Measurements from ENCODE around the gene SKI. TPM values are rescaled to one million over a fixed set of nuclear protein-coding genes. Genes with fewer than 3 reads are reported as not detected.

The SKI gene
- total and polyA plus RNA-seq, 4 donors = 17.1 to 90.7 (median 40.7) TPM

GRCh38 chr1:2273401-2274090 is 45.4 kb downstream of the SKI start:
- DNase-seq (no peak), ATAC-seq (ENCODE audit: insufficient read depth, low FRiP score) (no peak)
- Histone ChIP-seq H3K4me3 (no peak overlapping the region), H3K9me3 (ENCODE audit: control insufficient read depth in 4 of 4, insufficient read depth in 3 of 4, low read length in 3 of 4) (no peaks in the 10 kb centered on the region), H3K27me3 (ENCODE audit: control insufficient read depth in 3 of 3, insufficient read depth in 3 of 3, low read length in 2 of 3) (no peaks in the 10 kb centered on the region), H3K36me3 (ENCODE audit: control insufficient read depth in 4 of 4, insufficient read depth in 4 of 4, low read length in 4 of 4) (peaks cover 0 to 6% (median 2%) of the 10 kb centered on the region in 4 donors), H3K4me1 (ENCODE audit: control insufficient read depth in 5 of 5, insufficient read depth in 5 of 5, low read length in 5 of 5) (peaks cover 30 to 87% (median 83%) of the 10 kb centered on the region in 5 donors), H3K27ac (ENCODE audit: low read depth in 1 of 2, low read length in 1 of 2) (peak overlapping the region in 1 of 2 donors; percentile 20), H3K9ac (ENCODE audit: insufficient read depth in 1 of 2, low read length in 2 of 2) (no peak overlapping the region)
- 84 to 90% methylated on average over 27 to 29 of the region's 29 CpGs for WGBS, 2 donors
- TF ChIP-seq CTCF (IDR thresholded peaks at IDR 0.05; ENCODE audit: control extremely low read depth, extremely low read depth) = no peak

- Histone ChIP-seq H3K27me3 (ENCODE audit: control insufficient read depth in 3 of 3, insufficient read depth in 3 of 3, low read length in 2 of 3) (no peaks in the 10 kb centered on the region), H3K27ac (ENCODE audit: low read depth in 1 of 2, low read length in 1 of 2) (peak overlapping the region in 1 of 2 donors; percentile 65), H3K4me3 (no peak overlapping the region), H3K4me1 (ENCODE audit: control insufficient read depth in 5 of 5, insufficient read depth in 5 of 5, low read length in 5 of 5) (peaks cover 37 to 93% (median 88%) of the 10 kb centered on the region in 5 donors), H3K36me3 (ENCODE audit: control insufficient read depth in 4 of 4, insufficient read depth in 4 of 4, low read length in 4 of 4) (peaks cover 0 to 6% (median 2%) of the 10 kb centered on the region in 4 donors), H3K9me3 (ENCODE audit: control insufficient read depth in 4 of 4, insufficient read depth in 3 of 4, low read length in 3 of 4) (no peaks in the 10 kb centered on the region), H3K9ac (ENCODE audit: insufficient read depth in 1 of 2, low read length in 2 of 2) (no peak overlapping the region)
- TF ChIP-seq CTCF (IDR thresholded peaks at IDR 0.05; ENCODE audit: control extremely low read depth, extremely low read depth) = no peak
- WGBS, 2 donors = 66 to 80% methylated on average over 24 of the region's 24 CpGs
- peak; percentile 52 to 69 (median 62) for DNase-seq
- no peak for ATAC-seq (ENCODE audit: insufficient read depth, low FRiP score)
These were observed 46.3 kb downstream of the SKI start for GRCh38 chr1:2274231-2274928.

GRCh38 chr1:2274929-2275475 is 46.9 kb downstream of the SKI start:
- Histone ChIP-seq H3K9ac (ENCODE audit: insufficient read depth in 1 of 2, low read length in 2 of 2) (no peak overlapping the region), H3K9me3 (ENCODE audit: control insufficient read depth in 4 of 4, insufficient read depth in 3 of 4, low read length in 3 of 4) (no peaks in the 10 kb centered on the region), H3K27me3 (ENCODE audit: control insufficient read depth in 3 of 3, insufficient read depth in 3 of 3, low read length in 2 of 3) (no peaks in the 10 kb centered on the region), H3K4me3 (no peak overlapping the region), H3K27ac (ENCODE audit: low read depth in 1 of 2, low read length in 1 of 2) (peak overlapping the region in 1 of 2 donors; percentile 65), H3K4me1 (ENCODE audit: control insufficient read depth in 5 of 5, insufficient read depth in 5 of 5, low read length in 5 of 5) (peaks cover 40 to 97% (median 90%) of the 10 kb centered on the region in 5 donors), H3K36me3 (ENCODE audit: control insufficient read depth in 4 of 4, insufficient read depth in 4 of 4, low read length in 4 of 4) (peaks cover 0 to 6% (median 2%) of the 10 kb centered on the region in 4 donors)
- 54 to 69% methylated on average over 21 of the region's 21 CpGs for WGBS, 2 donors
- TF ChIP-seq CTCF (IDR thresholded peaks at IDR 0.05; ENCODE audit: control extremely low read depth, extremely low read depth) = no peak
- no peak for DNase-seq
- ATAC-seq (ENCODE audit: insufficient read depth, low FRiP score) = no peak
